GM12891 (cell line): Measurements from ENCODE around the gene IL1RAPL2.

Experiments
- POLR2A ChIP-seq: IDR thresholded peaks from 2 replicates; pipeline ENCODE4 v1.6.1; 2011; ENCODE audit warnings: low read depth, low read length, control low read depth
- POLR2AphosphoS5 ChIP-seq: IDR thresholded peaks from 2 replicates; pipeline ENCODE4 v1.6.1; 2011; ENCODE audit warnings: low read depth, low read length, control low read depth
- POU2F2 ChIP-seq: IDR thresholded peaks from 2 replicates; pipeline ENCODE4 v1.6.1; 2011; ENCODE audit warnings: low read depth, mild to moderate bottlenecking, control low read depth, low read length, moderate library complexity
- TAF1 ChIP-seq: IDR thresholded peaks from 2 replicates; pipeline ENCODE4 v1.6.1; 2011; ENCODE audit warnings: low read depth, low read length, control low read depth

DNA sequence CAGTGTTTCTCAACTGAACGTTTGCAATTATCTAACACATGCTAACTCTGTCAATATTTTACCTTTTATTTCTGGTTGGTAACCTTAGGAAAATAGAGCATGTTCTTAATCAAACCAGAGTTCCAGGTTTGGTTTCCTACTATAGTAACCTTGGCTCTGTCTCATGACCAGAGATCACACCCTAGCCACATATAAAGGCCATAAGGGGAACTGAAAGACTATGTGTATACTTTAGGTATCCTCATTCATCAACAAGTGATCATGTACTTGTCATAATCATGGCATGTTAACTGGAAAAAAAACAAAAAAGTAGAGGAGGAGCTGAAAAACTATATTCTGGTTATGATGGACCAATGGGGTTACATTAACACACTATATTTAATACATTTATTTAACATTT, 352.1 kb downstream of the IL1RAPL2 start:
- TF ChIP-seq TAF1, result no peak
- TF ChIP-seq POLR2A, result no peak
- no peak for TF ChIP-seq POLR2AphosphoS5
- no peak for TF ChIP-seq POU2F2
